Measurements from ENCODE around the gene GPSM1.

DNA sequence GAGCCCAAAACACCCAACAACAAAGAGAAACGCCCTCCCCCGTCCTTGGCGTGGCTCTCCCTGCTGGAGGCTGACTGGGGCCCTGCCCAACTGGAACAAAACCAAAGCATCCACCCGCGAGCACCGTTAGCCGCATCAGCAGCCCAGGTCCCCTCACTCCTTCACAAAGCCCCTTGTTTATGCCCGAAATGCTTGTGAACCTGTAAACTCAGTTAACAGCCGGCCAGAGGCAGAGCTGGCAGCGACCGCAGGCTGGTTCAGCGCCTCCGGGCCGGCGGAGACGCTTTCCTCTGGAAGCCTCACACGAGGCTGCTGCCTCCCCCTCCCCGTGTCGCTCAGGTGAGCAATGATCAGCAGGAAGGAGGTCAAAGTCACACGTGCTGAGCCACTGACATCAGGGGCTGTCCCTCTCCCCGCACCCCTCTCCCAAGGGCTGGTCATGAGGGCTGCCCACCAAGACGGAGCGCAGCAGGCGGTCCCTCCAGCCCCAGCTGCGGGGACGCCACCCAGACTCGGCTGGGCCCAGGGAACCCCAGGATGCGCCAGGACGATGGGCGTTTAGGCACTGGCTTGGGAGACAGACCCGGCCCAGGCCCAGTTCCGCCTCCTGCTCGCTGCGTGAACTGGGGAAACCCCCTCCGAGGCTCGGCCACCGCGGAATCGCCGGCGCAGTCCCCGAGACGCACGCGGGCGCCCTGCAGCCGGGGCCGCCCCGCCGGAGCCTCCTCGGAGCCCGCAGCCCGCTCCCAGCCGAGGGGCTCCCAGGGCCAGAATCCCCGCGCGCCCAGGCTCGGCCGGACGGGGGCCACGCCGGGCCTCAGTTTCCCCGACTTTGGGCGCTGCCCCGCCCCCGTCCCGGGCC, 72.1 kb downstream of the GPSM1 start:
- TF ChIP-seq, protein P1, sequence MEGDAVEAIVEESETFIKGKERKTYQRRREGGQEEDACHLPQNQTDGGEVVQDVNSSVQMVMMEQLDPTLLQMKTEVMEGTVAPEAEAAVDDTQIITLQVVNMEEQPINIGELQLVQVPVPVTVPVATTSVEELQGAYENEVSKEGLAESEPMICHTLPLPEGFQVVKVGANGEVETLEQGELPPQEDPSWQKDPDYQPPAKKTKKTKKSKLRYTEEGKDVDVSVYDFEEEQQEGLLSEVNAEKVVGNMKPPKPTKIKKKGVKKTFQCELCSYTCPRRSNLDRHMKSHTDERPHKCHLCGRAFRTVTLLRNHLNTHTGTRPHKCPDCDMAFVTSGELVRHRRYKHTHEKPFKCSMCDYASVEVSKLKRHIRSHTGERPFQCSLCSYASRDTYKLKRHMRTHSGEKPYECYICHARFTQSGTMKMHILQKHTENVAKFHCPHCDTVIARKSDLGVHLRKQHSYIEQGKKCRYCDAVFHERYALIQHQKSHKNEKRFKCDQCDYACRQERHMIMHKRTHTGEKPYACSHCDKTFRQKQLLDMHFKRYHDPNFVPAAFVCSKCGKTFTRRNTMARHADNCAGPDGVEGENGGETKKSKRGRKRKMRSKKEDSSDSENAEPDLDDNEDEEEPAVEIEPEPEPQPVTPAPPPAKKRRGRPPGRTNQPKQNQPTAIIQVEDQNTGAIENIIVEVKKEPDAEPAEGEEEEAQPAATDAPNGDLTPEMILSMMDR (IDR thresholded peaks at IDR 0.05; ENCODE audit: low read depth, low read length): no peak
- no peak for TF ChIP-seq EZH2phosphoT487 (IDR thresholded peaks at IDR 0.05; ENCODE audit: low read depth)
